Testis (tissue), 3 donors: ENCODE results near the gene PITPNC1. TPM values are rescaled to one million over a fixed set of nuclear protein-coding genes. Genes with fewer than 3 reads are reported as not detected.

Experiments used
- DNase-seq: peaks from one replicate; pipeline ENCODE4 v3.0.0-alpha.2; 2019
- H3K27ac ChIP-seq, 2 donors: fragments of 200-600 bp; sonication (generic); one replicate each; pipeline ENCODE4 v1.5.1; 2019
- H3K27me3 ChIP-seq: fragments of 200-600 bp; sonication (generic); one replicate; pipeline ENCODE4 v1.5.1; 2019
- H3K36me3 ChIP-seq: fragments of 200-600 bp; sonication (generic); one replicate; pipeline ENCODE4 v1.5.1; 2017; ENCODE audit warnings: low read depth; ENCODE audit errors: missing control alignments
- H3K4me1 ChIP-seq: fragments of 200-600 bp; sonication (generic); one replicate; pipeline ENCODE4 v1.5.1; 2019
- H3K4me3 ChIP-seq, 2 donors: fragments of 200-600 bp; sonication (generic); one replicate each; pipeline ENCODE4 v1.5.1; 2017 to 2019
- H3K9me3 ChIP-seq: fragments of 200-600 bp; sonication (generic); one replicate; pipeline ENCODE4 v1.5.1; 2017
- POLR2A ChIP-seq: fragments of 450-650 bp; IDR thresholded peaks from one replicate; pipeline ENCODE4 v1.6.1; 2017; ENCODE audit warnings: antibody characterized with exemption, mild to moderate bottlenecking, moderate library complexity
- WGBS, 2 donors: methylation state at CpG; one replicate each; pipeline ENCODE4 v1.1.5; 2018; 5-methylcytosine and 5-hydroxymethylcytosine counted together
- intact Hi-C: fragments of 100-400 bp; cut with DNase I; formaldehyde crosslinking; loops from one replicate; pipeline ENCODE4 v1.15.1; 2023; ENCODE audit warnings: low total_unique reads
- polyA plus RNA-seq: library from polyadenylated mRNA; stranded (reverse); fragments of 350-450 nt; fragmentation: Illumina TruSeq; extraction: RNeasy Lipid Tissue Mini Kit (QIAGEN cat#74804); gene quantifications from one replicate; pipeline ENCODE4 v1.2.3, GENCODE V29; 2014; ENCODE audit warnings: low read depth, low replicate concordance; ENCODE audit not compliant: insufficient read depth
- total RNA-seq, 2 donors: library from RNA; depleted of rRNA; stranded (reverse); fragments of >200 nt; gene quantifications; one replicate each; pipeline ENCODE4 v1.2.3, GENCODE V29; 2016
- TF ChIP-seq, protein P1 (sequence below), 3 experiments: fragments of 450-650 bp in 2 of 3; fragments of 200-600 bp in 1 of 3; sonication (generic) in 1 of 3; IDR thresholded peaks; one replicate each; pipeline ENCODE4 v1.5.1; 2016 to 2019; ENCODE audit warnings: antibody characterized with exemption in 3 of 3, mild to moderate bottlenecking in 2 of 3, moderate library complexity in 1 of 3

PITPNC1 gene
- total and polyA plus RNA-seq, 3 donors from 2014 or later: 8.3 to 12.8 (median 12.2) TPM

DNA sequence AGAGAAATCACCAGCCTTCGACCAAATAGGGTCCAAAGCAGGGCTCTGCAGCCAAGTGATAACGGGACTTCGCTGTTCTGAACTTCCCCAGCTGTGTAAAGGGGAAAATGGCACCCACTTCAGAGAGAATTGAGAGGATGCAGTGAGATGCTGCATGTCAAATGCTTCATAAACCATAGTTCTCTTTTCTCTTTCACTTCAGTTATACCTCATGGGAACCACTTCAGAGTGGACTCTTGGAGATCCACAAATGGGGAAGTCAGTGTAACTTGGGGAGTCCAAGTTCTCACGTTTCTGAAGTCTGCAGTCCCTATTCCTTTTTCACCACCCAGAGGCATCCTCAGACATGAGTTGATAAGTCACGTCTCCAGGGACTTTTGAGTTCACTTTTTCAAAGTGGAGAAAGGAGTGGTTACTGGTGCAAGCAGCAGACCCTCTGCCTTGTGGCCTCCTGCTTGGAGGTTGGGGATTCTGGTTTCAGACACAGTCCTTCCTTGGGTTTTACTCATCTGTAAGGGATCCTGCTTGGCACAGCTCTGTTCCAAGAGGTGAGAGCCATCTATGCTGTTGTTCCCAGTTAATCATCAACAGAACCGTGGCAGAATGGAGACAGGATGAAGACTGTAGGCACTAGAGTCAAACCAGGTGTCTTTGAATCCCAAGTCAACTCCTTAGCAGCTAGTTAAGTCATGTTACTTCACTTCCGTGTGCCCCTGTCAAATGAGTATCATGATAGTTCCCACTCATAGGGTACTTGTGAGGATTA, 217.2 kb downstream of the PITPNC1 start:
- Histone ChIP-seq H3K9me3 (no peaks in the 10 kb centered on the region), H3K36me3 (no peaks in the 10 kb centered on the region), H3K27ac (no peak overlapping the region), H3K4me1 (no peaks in the 10 kb centered on the region), H3K4me3 (no peak overlapping the region), H3K27me3 (no peaks in the 10 kb centered on the region)
- TF ChIP-seq POLR2A: no peak
- TF ChIP-seq, protein P1, sequence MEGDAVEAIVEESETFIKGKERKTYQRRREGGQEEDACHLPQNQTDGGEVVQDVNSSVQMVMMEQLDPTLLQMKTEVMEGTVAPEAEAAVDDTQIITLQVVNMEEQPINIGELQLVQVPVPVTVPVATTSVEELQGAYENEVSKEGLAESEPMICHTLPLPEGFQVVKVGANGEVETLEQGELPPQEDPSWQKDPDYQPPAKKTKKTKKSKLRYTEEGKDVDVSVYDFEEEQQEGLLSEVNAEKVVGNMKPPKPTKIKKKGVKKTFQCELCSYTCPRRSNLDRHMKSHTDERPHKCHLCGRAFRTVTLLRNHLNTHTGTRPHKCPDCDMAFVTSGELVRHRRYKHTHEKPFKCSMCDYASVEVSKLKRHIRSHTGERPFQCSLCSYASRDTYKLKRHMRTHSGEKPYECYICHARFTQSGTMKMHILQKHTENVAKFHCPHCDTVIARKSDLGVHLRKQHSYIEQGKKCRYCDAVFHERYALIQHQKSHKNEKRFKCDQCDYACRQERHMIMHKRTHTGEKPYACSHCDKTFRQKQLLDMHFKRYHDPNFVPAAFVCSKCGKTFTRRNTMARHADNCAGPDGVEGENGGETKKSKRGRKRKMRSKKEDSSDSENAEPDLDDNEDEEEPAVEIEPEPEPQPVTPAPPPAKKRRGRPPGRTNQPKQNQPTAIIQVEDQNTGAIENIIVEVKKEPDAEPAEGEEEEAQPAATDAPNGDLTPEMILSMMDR (IDR thresholded peaks at IDR 0.05): no peak
- no peak for DNase-seq
- intact Hi-C loops: no loop called here
- 72 to 76% methylated on average over 7 of the region's 7 CpGs for WGBS, 2 donors

DNA sequence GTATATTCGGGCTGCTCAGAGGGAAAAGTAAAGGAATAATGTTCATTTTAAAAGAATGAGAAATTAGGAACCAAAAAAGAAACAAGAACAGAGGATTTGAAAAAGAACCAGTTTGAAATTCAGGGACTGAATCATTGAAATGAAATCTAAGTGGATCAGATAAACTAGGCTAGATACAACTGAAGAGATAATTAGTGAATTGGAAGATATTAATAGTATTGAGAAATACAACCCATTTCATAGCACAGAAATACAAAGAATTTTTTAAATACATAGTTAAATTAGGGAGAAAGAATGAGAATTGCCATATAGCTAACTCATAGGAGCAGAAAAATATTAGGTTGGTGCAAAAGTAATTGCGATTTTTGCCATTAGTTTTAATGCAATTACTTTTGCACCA, 223.3 kb downstream of the PITPNC1 start:
- peaks cover 22% of the 10 kb centered on the region for H3K4me1 ChIP-seq
- DNase-seq: no peak
- intact Hi-C loops: loop anchor here (10.0 kb wide), 1 partner anchor 226 kb away; the partner anchor contains the start of gene PITPNC1
- no peaks in the 10 kb centered on the region for H3K27me3 ChIP-seq
- H3K27ac ChIP-seq: no peak overlapping the region
- no peak for TF ChIP-seq POLR2A
- TF ChIP-seq, protein P1 (IDR thresholded peaks at IDR 0.05): no peak
- no peak overlapping the region for H3K4me3 ChIP-seq
- no peaks in the 10 kb centered on the region for H3K36me3 ChIP-seq
- no peaks in the 10 kb centered on the region for H3K9me3 ChIP-seq
- WGBS, 2 donors: 93 to 95% methylated on average over 2 of the region's 2 CpGs

DNA sequence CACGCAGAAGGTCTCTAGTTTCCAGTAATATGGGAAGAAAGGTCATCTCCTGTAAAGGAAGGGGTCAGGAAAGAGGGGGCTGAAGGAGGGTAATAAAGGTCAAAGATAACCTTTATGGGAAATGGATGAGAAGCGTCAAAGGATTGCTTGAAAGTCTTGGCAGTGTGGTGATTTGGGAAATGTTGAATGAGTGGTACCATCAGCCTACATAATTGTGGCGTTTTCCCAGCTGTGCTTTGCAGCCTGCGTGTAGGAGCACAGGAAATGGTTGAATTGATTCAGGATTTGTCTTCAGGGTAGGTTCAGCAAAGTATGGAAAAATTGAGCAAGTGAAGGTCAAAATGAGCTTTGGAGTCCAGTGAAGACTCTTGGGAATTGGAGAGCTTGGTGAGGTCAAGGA, 224.8 kb downstream of the PITPNC1 start:
- TF ChIP-seq POLR2A: no peak
- TF ChIP-seq, protein P1 (IDR thresholded peaks at IDR 0.05): no peak
- DNase-seq: no peak
- intact Hi-C loops: loop anchor here (10.0 kb wide), 1 partner anchor 227 kb away; the partner anchor contains the start of gene PITPNC1
- 43 to 56% methylated on average over 4 of the region's 4 CpGs for WGBS, 2 donors
- no peaks in the 10 kb centered on the region for H3K27me3 ChIP-seq
- H3K9me3 ChIP-seq: no peaks in the 10 kb centered on the region
- no peaks in the 10 kb centered on the region for H3K36me3 ChIP-seq
- H3K4me1 ChIP-seq: peaks cover 29% of the 10 kb centered on the region
- no peak overlapping the region for H3K27ac ChIP-seq
- H3K4me3 ChIP-seq: no peak overlapping the region

DNA sequence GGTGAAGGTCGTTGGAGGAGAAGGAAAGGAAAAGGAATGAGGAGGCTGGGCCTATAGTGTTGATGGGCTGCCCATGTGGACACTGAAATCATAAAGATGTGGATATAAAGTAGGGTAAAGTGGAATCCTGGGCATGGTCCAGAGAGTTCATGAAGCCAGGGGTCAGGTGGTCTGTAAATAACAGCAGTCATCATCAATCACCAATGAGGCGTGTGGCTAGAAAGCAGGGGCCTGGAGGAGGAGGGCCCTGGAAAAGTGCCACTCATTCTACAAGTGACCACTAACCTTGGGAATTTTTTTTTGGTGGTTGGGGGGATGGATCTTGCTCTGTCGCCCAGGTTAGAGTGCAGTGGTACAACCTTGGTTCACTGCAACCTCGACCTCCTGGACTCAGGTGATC, 225.4 kb downstream of the PITPNC1 start:
- no peaks in the 10 kb centered on the region for H3K27me3 ChIP-seq
- H3K9me3 ChIP-seq: no peaks in the 10 kb centered on the region
- H3K4me1 ChIP-seq: peaks cover 33% of the 10 kb centered on the region
- intact Hi-C loops: loop anchor here (10.0 kb wide), 1 partner anchor 228 kb away; the partner anchor contains the start of gene PITPNC1
- TF ChIP-seq, protein P1 (IDR thresholded peaks at IDR 0.05): no peak
- no peak for TF ChIP-seq POLR2A
- no peaks in the 10 kb centered on the region for H3K36me3 ChIP-seq
- DNase-seq: no peak
- 76% methylated on average over 4 of the region's 4 CpGs for WGBS, 2 donors
- H3K27ac ChIP-seq: no peak overlapping the region
- H3K4me3 ChIP-seq: no peak overlapping the region
